HG02870 (cell line): ENCODE results near the gene NME1.
"Not testable (repeated sequence)": the region's sequence is repeated elsewhere in the genome, so short reads cannot be mapped to it uniquely, and the experiment has no call there.

Source experiments
- ATAC-seq: cut with Tn5 transposase; IDR thresholded peaks from one replicate; pipeline ENCODE4 v1.9.1; 2021; ENCODE audit warnings: mild to moderate bottlenecking, moderate library complexity; ENCODE audit not compliant: unreplicated experiment

Gene NME1

GRCh38 chr17:51144266-51145022 is 8.9 kb upstream of the NME1 start:
- ATAC-seq = no peak

- ATAC-seq = no peak
Observed at GRCh38 chr17:51147650-51148049, 5.7 kb upstream of the NME1 start.

GRCh38 chr17:51149163-51149562 is 4.2 kb upstream of the NME1 start:
- ATAC-seq = no peak

DNA sequence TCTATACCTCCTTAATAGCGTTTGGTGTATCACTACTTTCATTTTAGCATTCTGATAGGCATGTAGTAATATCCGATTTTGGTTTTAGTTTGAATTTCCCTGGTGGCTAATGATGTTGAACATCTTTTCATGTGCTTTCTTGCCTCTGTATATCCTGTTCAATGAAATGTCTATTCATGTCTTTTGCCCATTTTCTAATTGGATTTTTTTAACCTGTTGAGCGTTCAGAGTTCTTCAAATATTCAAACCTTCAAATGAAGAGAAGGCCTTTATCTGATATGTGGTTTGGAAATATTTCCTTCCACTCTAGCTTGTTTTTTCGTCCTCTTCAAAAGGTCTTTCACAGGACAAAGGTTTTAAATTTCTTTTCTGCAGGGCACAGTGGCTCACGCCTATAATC is 2.4 kb upstream of the NME1 start:
- ATAC-seq = no peak

DNA sequence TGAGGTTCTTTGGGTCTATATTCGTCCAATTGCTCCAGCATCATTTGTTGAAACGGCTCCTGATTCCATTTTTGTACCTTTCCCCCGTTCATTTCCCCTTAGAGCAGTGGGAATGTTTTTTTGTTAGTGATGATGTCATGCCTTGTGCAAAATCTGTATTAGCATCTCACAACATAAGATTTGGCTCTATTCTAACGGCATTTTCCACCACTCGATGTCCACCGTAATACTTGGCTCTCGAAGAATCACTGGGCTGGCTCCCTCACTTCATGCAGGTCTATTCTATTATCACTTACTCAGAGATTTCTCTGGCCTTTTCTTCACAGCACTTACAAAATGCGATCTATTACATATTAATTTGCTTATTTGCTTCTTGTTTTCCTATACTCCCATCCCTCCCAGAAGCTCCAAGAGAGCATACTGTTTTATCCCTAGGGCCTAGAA is 571 bp upstream of the NME1 start:
- ATAC-seq = no peak

DNA sequence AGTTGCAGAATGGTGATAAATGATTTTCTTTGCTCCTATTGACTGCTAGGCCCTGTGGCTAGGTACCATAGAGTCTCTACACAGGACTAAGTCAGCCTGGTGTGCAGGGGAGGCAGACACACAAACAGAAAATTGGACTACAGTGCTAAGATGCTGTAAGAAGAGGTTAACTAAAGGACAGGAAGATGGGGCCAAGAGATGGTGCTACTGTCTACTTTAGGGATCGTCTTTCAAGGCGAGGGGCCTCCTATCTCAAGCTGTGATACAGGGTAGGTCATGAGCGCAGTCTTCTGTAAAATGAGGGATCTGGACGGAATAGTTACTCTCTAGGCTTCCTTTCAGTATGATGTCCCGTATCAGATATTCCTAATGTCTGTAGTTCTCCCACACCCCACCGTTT is 817 bp downstream of the NME1 start:
- no peak for ATAC-seq

- no peak for ATAC-seq
Observed at GRCh38 chr17:51155416-51155815, 2.1 kb downstream of the NME1 start.

DNA sequence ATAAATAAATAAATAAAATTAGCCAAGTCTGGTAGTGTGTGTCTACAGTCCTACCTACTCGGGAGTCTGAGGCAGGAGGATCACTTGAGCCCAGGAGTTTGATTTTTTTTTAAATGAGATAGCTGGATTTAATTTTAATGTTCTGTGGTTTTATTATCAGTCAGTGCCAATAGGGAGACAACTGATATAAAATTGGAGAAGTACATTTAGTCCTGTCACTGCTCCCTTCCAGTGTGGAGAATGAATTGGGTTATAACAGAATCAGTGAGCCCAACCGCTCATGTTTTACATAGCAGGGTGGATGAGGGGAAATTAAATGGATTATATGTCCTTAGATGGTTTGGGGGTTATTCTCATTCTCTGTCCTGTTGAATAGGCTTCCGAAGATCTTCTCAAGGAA is 6.2 kb downstream of the NME1 start:
- ATAC-seq = no peak

- no peak for ATAC-seq
Observed at GRCh38 chr17:51161541-51161940, 8.2 kb downstream of the NME1 start.

DNA sequence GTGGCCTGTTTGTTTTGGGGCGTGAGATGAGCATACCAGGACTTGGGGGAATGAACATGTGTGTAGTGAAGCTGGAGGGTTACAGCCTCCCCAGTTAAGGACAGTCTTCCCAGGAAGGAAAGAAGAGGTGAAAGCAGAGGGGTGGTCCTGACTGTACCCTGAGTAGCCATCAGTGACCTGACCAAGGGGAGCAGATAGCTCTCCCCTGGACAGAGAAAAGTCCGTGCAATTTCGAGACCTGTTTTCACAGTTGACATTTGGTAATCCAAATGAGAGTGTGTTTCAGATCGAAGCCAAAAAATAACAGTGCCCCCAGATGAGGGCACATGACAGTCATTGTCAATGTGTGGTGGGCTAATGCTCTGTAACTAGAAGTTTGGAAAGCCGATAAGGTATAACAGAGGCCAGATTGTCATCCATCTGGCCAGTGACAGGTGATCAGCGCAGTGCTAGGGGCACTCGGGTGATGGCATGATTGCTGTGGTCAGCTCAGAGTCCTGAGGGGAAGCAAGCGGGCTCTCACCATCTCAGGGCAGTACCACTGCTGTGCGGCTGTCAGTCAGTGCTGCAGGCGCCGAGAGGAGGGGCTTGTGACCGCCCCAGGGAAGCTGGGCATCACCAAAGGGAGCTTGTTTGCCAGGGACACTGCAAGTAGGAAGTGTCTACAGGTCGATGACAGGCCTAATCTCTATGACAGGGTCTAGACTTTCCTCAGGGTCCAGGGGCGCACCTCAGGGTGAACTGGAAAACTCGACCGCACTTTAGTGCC is 11.7 kb downstream of the NME1 start:
- ATAC-seq = no peak

GRCh38 chr17:51165680-51166197 is 12.4 kb downstream of the NME1 start:
- ATAC-seq = no peak

DNA sequence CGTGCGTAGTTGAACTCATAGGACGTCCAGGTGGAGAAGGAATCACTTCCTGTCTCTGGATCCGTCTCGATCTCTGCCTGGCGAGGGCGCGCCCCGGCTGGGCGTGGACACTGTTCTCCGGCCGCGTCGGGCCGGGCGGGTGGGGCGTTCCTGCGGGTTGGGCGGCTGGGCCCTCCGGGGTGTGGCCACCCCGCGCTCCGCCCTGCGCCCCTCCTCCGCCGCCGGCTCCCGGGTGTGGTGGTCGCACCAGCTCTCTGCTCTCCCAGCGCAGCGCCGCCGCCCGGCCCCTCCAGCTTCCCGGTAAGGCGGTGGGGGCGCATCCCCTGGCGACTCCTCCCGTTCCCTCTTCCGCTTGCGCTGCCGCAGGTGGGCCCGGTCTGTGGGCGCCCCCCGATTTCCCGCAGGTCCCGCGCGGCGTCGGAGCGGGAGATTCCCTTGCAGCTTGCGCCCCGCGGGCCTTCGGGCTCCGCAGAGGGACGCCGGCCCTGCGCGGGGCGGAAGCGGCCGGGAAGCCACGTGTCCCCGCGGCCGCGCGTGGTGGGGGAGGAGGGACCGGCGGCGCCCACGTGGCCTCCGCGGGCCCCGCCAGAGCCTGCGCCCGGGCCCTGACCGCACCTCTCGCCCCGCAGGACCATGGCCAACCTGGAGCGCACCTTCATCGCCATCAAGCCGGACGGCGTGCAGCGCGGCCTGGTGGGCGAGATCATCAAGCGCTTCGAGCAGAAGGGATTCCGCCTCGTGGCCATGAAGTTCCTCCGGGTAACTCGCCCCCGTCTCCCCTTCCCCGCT is 13.0 kb downstream of the NME1 start, which contains the start of gene NME2:
Gene NME2 (plus strand): TSS at position 214 of the 789 bp plus-strand sequence. CDS start 420 bp downstream, at position 634.
- ATAC-seq = peak; percentile 84

GRCh38 chr17:51166987-51167931 is 13.9 kb downstream of the NME1 start:
- peak; percentile 45 for ATAC-seq

DNA sequence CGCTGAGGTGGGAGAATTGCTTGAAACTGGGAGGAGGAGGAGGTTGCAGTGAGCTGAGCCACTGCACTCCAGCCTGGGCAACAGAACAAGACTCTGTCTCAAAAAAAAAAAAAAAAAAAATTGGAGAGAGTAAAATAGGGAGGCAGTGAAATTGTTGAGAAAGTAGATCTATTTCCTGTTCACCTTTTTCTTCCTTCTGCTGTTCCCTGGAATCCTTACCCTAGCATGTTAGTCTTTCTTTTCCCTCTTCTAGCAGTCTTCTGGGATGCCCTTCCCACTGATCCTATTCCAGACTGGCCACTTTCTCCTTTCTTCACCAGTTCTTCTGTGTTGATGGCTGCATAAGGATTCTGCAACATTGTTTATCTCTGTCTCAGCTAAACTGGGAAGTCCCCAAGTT is 16.0 kb downstream of the NME1 start:
- no peak for ATAC-seq

GRCh38 chr17:51170736-51171135 is 17.4 kb downstream of the NME1 start:
- ATAC-seq = no peak

GRCh38 chr17:51172030-51172429 is 18.7 kb downstream of the NME1 start:
- not testable (repeated sequence) for ATAC-seq

DNA sequence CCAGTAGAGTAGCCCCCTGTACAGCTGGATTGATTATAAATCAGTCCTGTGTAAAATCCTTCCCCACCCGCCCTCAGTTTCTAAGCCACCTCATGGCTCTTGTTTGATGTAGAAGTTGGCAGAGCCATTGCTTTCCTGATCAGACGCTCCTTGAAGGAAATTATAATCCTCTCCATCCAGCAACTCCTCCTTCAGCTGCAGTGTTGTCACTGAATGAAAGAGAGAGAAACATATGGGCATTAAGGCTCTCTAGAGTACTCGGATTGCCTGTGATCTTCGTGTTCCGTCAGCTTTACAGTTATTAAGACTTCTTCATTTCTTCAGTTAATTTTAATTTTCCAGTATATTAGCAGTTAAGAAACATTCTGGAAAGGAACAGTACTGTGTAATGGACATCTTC is 27.1 kb downstream of the NME1 start:
- ATAC-seq = no peak

DNA sequence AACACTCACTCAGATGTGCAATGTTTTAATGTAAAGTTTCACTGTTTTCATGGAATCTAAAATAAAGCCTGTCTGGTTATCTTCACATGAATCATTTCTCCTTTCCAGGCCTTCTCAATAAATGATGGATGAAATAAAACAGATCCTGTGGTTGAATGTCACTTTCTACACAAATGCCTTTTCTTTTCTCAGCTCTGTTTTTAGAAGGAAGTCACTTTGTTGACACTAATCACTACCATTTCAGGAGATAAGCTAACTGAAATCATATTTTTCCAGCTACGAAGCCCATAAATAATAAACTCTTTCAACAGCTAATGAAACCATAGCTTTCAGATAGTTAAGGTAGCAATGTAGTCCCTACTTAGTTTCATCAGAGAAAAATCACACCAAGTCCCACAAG is 30.8 kb downstream of the NME1 start:
- no peak for ATAC-seq

DNA sequence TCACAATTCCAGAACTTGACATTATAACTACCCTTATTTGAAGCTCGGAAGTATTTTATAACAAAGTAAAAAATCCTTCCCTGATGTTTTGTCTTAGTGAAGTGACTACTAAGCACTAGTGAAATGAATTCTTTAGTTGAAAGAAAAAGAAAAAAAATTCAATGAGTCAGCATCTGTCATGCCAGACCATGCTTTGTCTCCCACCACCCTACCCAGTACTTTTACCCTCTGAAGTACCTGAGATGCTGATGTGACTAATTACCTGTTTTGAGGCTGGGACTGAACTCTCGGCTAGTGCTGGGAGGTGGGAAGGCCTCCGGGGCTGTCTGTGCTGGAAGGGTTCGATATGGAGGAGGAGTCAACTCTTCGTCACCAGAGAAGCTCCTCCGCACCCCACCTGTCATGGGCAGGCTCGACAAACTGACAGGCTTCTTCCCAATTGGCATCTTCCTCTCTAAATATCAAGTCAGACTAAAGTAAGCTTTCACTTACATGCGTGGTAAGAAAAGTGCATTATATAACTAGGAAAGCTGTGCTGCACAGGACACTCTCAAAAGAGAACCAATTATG is 32.5 kb downstream of the NME1 start:
- ATAC-seq = no peak
